Gastrocnemius medialis (tissue), 4 donors: ENCODE data around the gene PPM1E.

Experiments used
- POLR2A ChIP-seq, 2 donors: fragments of 450-650 bp; IDR thresholded peaks; one replicate each; pipeline ENCODE4 v1.6.1; 2017; ENCODE audit warnings: antibody characterized with exemption in 2 of 2, mild to moderate bottlenecking in 2 of 2, moderate library complexity in 2 of 2
- TF ChIP-seq, protein P1 (sequence below), 5 experiments: fragments of 450-650 bp in 3 of 5; fragments of 200-600 bp in 2 of 5; sonication (generic) in 2 of 5; IDR thresholded peaks in 4 of 5; conservative IDR thresholded peaks in 1 of 5; 1 replicate in 4 of 5; 2 replicates in 1 of 5; pipeline ENCODE4 v1.5.1; 2016 to 2019; ENCODE audit warnings: antibody characterized with exemption in 5 of 5, mild to moderate bottlenecking in 3 of 5, moderate library complexity in 3 of 5

DNA sequence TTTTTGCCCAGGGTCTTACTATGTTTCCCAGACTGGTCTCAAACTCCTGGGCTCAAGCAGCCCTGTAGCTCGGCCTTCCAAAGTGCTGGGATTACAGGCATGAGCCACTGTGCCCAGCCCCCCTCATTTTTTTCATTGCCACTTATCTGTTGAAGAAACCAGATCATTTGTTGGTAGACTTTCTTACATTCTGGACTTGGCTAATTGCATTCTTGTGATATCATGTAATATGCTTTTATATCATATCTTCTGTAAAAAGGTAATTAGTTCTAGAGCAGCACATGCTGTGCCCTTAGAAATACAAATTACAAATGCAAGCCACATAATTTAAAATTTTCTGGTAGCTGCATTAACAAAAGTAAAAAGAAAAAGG is 53.9 kb downstream of the PPM1E start:
- TF ChIP-seq, protein P1, sequence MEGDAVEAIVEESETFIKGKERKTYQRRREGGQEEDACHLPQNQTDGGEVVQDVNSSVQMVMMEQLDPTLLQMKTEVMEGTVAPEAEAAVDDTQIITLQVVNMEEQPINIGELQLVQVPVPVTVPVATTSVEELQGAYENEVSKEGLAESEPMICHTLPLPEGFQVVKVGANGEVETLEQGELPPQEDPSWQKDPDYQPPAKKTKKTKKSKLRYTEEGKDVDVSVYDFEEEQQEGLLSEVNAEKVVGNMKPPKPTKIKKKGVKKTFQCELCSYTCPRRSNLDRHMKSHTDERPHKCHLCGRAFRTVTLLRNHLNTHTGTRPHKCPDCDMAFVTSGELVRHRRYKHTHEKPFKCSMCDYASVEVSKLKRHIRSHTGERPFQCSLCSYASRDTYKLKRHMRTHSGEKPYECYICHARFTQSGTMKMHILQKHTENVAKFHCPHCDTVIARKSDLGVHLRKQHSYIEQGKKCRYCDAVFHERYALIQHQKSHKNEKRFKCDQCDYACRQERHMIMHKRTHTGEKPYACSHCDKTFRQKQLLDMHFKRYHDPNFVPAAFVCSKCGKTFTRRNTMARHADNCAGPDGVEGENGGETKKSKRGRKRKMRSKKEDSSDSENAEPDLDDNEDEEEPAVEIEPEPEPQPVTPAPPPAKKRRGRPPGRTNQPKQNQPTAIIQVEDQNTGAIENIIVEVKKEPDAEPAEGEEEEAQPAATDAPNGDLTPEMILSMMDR (IDR thresholded peaks at IDR 0.05 in 4 of 5, conservative IDR thresholded peaks at IDR 0.05 in 1 of 5) = no peak
- no peak for TF ChIP-seq POLR2A (IDR thresholded peaks at IDR 0.05)
